Thyroid gland (tissue), 4 donors: ENCODE results near the gene NDUFB2. TPM values are rescaled to one million over a fixed set of nuclear protein-coding genes. Genes with fewer than 3 reads are reported as not detected.

Source experiments
- DNase-seq, 2 donors: peaks; one replicate each; pipeline ENCODE4 v3.0.0-alpha.2; 2019
- H3K27ac ChIP-seq, 3 donors: fragments of 200-600 bp; sonication (generic); 1 replicate in 2 of 3; 2 replicates in 1 of 3; pipeline ENCODE4 v1.5.1; 2016 to 2019; ENCODE audit warnings: mild to moderate bottlenecking in 1 of 3, moderate library complexity in 1 of 3
- H3K27me3 ChIP-seq: fragments of 200-600 bp; sonication (generic); one replicate; pipeline ENCODE4 v1.5.1; 2019
- H3K36me3 ChIP-seq, 2 donors: fragments of 200-600 bp; sonication (generic); one replicate each; pipeline ENCODE4 v1.5.1; 2016 to 2019
- H3K4me1 ChIP-seq, 2 donors: fragments of 200-600 bp; sonication (generic); one replicate each; pipeline ENCODE4 v1.5.1; 2017 to 2019
- H3K4me3 ChIP-seq, 3 donors: fragments of 200-600 bp; sonication (generic); replicated peaks in 1 of 3; 1 replicate in 2 of 3; 2 replicates in 1 of 3; pipeline ENCODE4 v1.5.1; 2016; ENCODE audit warnings: mild to moderate bottlenecking in 1 of 3
- H3K9me3 ChIP-seq: fragments of 200-600 bp; sonication (generic); one replicate; pipeline ENCODE4 v1.5.1; 2017
- POLR2A ChIP-seq, 2 donors: fragments of 450-650 bp; IDR thresholded peaks; one replicate each; pipeline ENCODE4 v1.6.1; 2017; ENCODE audit warnings: antibody characterized with exemption in 2 of 2, mild to moderate bottlenecking in 2 of 2, moderate library complexity in 1 of 2
- WGBS, 2 donors: methylation state at CpG; one replicate each; pipeline ENCODE4 v1.1.5; 2017; 5-methylcytosine and 5-hydroxymethylcytosine counted together
- intact Hi-C: fragments of 100-400 bp; cut with DNase I; formaldehyde crosslinking; loops from one replicate; pipeline ENCODE4 v1.15.1; 2023
- total RNA-seq, 4 donors: library from RNA; depleted of rRNA; stranded (reverse); fragments of >200 nt; gene quantifications; one replicate each; pipeline ENCODE4 v1.2.3, GENCODE V29; 2016
- TF ChIP-seq, protein P1 (sequence below), 6 experiments: fragments of 200-600 bp in 3 of 6; fragments of 450-650 bp in 3 of 6; sonication (generic) in 3 of 6; IDR thresholded peaks; one replicate each; pipeline ENCODE4 v1.5.1; 2016 to 2019; ENCODE audit warnings: antibody characterized with exemption in 6 of 6, mild to moderate bottlenecking in 2 of 6, inconsistent platforms in 1 of 6, moderate library complexity in 1 of 6

NDUFB2 gene
- total RNA-seq, 4 donors from 2014 or later: 213 to 955 (median 698) TPM

DNA sequence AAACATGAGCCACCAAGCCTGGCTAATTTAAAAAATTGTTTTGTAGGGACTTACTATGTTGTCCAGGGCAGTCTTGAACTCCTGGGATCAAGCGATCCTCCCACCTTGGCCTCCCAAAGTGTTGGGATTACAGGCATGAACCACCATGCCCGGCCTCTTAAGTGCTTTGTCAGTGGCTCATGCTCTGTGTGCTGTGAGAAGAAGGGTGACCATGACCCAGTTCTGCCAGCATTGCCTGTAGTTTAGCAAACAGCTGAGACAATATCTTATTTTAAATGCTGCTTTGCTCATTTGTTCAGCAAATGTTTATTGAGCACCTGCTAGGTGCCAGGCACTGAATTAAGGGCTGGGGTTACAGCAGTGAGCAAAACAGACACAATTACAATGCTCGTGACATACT is 14.7 kb upstream of the NDUFB2 start:
- Histone ChIP-seq H3K4me1 (no peaks in the 10 kb centered on the region), H3K9me3 (no peaks in the 10 kb centered on the region), H3K27me3 (no peaks in the 10 kb centered on the region), H3K4me3 (no peak overlapping the region), H3K27ac (no peak overlapping the region), H3K36me3 (peaks cover 6 to 11% of the 10 kb centered on the region in 2 donors)
- intact Hi-C loops: no loop called here
- TF ChIP-seq, protein P1, sequence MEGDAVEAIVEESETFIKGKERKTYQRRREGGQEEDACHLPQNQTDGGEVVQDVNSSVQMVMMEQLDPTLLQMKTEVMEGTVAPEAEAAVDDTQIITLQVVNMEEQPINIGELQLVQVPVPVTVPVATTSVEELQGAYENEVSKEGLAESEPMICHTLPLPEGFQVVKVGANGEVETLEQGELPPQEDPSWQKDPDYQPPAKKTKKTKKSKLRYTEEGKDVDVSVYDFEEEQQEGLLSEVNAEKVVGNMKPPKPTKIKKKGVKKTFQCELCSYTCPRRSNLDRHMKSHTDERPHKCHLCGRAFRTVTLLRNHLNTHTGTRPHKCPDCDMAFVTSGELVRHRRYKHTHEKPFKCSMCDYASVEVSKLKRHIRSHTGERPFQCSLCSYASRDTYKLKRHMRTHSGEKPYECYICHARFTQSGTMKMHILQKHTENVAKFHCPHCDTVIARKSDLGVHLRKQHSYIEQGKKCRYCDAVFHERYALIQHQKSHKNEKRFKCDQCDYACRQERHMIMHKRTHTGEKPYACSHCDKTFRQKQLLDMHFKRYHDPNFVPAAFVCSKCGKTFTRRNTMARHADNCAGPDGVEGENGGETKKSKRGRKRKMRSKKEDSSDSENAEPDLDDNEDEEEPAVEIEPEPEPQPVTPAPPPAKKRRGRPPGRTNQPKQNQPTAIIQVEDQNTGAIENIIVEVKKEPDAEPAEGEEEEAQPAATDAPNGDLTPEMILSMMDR (IDR thresholded peaks at IDR 0.05): no peak
- TF ChIP-seq POLR2A (IDR thresholded peaks at IDR 0.05): no peak
- WGBS, 2 donors: 87 to 88% methylated on average over 3 of the region's 3 CpGs
- no peak for DNase-seq

DNA sequence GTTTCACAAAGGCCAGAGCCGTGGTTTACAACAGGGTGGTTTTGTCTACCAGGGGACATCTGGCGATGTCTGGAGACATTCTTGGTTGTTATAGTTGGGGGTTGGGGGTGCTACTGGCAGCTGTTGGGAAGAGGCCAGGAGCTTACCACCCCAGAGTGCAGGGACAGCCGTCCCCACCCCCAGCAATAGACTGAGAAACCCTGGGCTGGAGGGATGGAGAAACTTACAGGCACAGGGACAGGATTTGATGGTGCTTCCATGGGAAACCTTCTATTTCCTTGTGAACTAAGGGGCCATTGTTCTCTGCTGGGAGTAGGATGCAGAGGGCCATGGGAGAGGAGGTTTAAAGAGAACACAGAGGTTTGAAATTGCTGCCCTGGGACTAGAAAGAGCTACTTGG is 12.9 kb upstream of the NDUFB2 start:
- intact Hi-C loops: no loop called here
- 98 to 100% methylated on average over 3 of the region's 3 CpGs for WGBS, 2 donors
- H3K36me3 ChIP-seq: peaks cover 6 to 18% of the 10 kb centered on the region in 2 donors

DNA sequence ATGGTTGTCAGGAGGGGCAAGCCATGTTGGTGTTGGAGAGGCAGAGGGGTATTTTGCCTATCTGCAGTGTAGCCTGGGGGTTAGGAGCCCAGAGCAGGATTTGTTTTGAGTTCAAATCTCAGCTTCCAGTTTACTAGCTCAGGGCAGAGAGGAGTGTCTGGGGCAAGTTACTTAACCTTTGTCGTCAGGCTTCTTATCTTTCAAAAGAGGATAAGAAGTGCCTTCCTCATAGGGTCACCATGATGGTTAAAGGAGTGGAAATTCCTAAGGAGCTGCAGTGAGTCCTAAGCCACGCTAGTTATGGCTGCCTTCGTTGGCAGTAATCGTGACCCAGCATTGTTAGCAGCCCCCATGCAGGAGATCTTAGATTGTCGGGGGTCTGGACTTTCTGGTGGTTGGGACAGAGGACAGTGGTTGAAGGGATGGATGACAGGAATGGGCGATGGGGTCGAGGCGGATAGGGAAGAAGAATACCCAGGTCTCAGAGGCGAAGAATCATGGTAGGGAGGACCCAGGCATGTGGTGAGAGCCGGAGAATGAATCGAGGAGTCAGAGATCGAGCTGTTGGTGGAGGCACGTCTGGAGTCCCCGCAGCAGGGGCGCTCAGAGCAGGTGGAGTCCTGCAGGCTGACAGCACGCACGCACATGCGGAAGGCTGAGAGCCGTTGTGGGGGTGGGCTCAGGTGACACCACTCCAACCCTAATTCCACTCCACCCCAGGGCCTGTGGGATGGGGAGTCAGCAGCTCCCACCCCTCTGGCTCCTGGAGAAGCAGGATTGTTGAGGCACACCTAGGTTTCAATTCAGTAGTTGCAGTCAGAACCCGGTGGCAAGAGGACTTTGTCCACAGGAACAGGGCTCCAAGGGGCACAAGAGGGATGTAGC is 12.2 kb upstream of the NDUFB2 start:
- DNase-seq: no peak
- WGBS, 2 donors: 93% methylated on average over 20 of the region's 20 CpGs
- Histone ChIP-seq H3K4me1 (no peaks in the 10 kb centered on the region), H3K9me3 (no peaks in the 10 kb centered on the region), H3K36me3 (peaks cover 6 to 14% of the 10 kb centered on the region in 2 donors), H3K4me3 (no peak overlapping the region), H3K27ac (no peak overlapping the region), H3K27me3 (no peaks in the 10 kb centered on the region)
- intact Hi-C loops: no loop called here
- no peak for TF ChIP-seq POLR2A (IDR thresholded peaks at IDR 0.05)
- TF ChIP-seq, protein P1 (IDR thresholded peaks at IDR 0.05): no peak

More for the DNA sequence above, 12.9 kb upstream of the NDUFB2 start:
- H3K4me1 ChIP-seq: no peaks in the 10 kb centered on the region
- TF ChIP-seq, protein P1 (IDR thresholded peaks at IDR 0.05): no peak
- TF ChIP-seq POLR2A (IDR thresholded peaks at IDR 0.05): no peak
- no peak overlapping the region for H3K4me3 ChIP-seq
- H3K27me3 ChIP-seq: no peaks in the 10 kb centered on the region
- no peak for DNase-seq
- H3K27ac ChIP-seq: no peak overlapping the region
- H3K9me3 ChIP-seq: no peaks in the 10 kb centered on the region

DNA sequence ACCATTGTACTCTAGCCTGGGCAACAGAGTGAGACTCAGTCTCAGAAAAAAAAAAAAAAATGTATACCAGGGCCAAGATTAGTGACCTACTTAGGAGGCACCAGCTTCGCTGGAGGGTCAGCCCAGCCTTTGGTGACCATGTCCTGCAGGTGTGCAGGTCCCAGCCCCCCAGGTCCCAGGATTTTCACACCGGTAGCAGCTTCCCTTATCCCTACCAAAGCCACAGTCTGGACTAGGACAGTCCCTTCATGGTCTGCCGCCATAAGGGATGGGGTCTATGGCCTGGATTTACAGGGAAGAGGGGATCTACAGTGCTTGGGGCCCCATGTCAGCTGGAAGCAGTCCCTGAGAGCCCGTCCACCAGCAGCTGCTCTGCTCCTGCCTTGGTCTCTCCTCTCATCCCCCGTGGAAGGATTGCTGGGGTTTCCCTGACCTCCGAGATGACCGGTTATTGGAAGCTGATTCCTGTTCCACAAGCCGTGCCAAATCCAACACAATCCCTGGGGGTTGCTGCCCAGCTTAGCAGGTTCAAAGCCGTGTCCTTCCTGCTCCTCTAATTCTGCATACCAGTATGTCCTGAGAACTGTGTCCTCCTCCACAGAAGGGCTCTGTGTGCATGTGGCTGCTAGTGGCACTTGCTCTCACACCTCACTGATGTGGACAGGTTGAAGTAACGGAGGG is 11.0 kb upstream of the NDUFB2 start:
- no peak for DNase-seq
- 73 to 82% methylated on average over 7 to 10 of the region's 10 CpGs for WGBS, 2 donors
- Histone ChIP-seq H3K4me3 (no peak overlapping the region), H3K36me3 (peaks cover 6 to 20% of the 10 kb centered on the region in 2 donors), H3K4me1 (no peaks in the 10 kb centered on the region), H3K9me3 (no peaks in the 10 kb centered on the region), H3K27ac (no peak overlapping the region), H3K27me3 (no peaks in the 10 kb centered on the region)
- TF ChIP-seq POLR2A (IDR thresholded peaks at IDR 0.05): no peak
- TF ChIP-seq, protein P1 (IDR thresholded peaks at IDR 0.05): no peak
- intact Hi-C loops: no loop called here

DNA sequence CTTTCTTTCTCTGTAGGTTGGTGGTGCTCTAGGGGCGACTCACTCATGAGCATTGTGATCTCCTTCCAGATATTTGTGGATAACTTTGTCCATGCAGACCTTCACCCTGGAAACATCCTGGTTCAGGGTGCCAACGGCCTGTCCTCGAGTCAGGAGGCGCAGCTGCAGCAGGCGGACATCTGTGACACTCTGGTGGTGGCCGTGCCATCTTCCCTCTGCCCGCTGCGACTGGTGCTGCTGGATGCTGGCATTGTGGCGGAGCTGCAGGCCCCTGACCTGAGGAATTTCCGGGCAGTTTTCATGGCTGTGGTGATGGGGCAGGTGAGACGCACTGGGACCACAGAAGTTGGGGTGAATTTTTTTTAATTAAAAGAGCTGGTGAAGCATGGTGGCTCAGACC is 9.6 kb upstream of the NDUFB2 start:
- H3K9me3 ChIP-seq: no peaks in the 10 kb centered on the region
- H3K4me1 ChIP-seq: no peaks in the 10 kb centered on the region
- H3K27me3 ChIP-seq: no peaks in the 10 kb centered on the region
- DNase-seq: no peak
- H3K36me3 ChIP-seq: peaks cover 3 to 15% of the 10 kb centered on the region in 2 donors
- H3K27ac ChIP-seq: no peak overlapping the region
- 92 to 97% methylated on average over 6 to 11 of the region's 11 CpGs for WGBS, 2 donors
- TF ChIP-seq, protein P1 (IDR thresholded peaks at IDR 0.05): no peak
- no peak for TF ChIP-seq POLR2A (IDR thresholded peaks at IDR 0.05)
- intact Hi-C loops: no loop called here
- no peak overlapping the region for H3K4me3 ChIP-seq
